ENCODE data around the gene NTM.

NTM gene

GRCh38 chr11:132075447-132075846, 705.0 kb downstream of the NTM start:
- no peak for TF ChIP-seq EZH2phosphoT487 (IDR thresholded peaks at IDR 0.05; ENCODE audit: borderline replicate concordance, low read length)
- TF ChIP-seq CTCF (IDR thresholded peaks at IDR 0.05; ENCODE audit: low read depth, low read length, poor library complexity, severe bottlenecking): no peak
- H3K27ac ChIP-seq (ENCODE audit: low read depth, low read length): no peak overlapping the region
- H3K9me2 ChIP-seq (replicated peaks; ENCODE audit: control insufficient read depth, low read length): no peaks in the 10 kb centered on the region; the same call in 1 of the 2 replicates
- no peaks in the 10 kb centered on the region for H3K36me3 ChIP-seq (ENCODE audit: control insufficient read depth, low read length)
- no peak overlapping the region for H3K4me3 ChIP-seq (ENCODE audit: low read length)
- no peaks in the 10 kb centered on the region for H3K79me2 ChIP-seq (ENCODE audit: control insufficient read depth, low read length)
- H3K27me3 ChIP-seq (ENCODE audit: control insufficient read depth, low read length): no peaks in the 10 kb centered on the region
- no peaks in the 10 kb centered on the region for H3K9me3 ChIP-seq (ENCODE audit: control insufficient read depth, insufficient read depth, low read length)
- H4K20me1 ChIP-seq (ENCODE audit: control insufficient read depth, insufficient read depth, low read depth, low read length): no peaks in the 10 kb centered on the region
- H3F3A ChIP-seq (ENCODE audit: control insufficient read depth, insufficient read depth): no peaks in the 10 kb centered on the region
- no peaks in the 10 kb centered on the region for H3K4me1 ChIP-seq (ENCODE audit: control insufficient read depth, low read length)
- no peak overlapping the region for H3K4me2 ChIP-seq (ENCODE audit: low read length)

- TF ChIP-seq CTCF (IDR thresholded peaks at IDR 0.05; ENCODE audit: low read depth, low read length, poor library complexity, severe bottlenecking) (no peak), EZH2phosphoT487 (IDR thresholded peaks at IDR 0.05; ENCODE audit: borderline replicate concordance, low read length) (no peak)
- no peak overlapping the region for H3K4me2 ChIP-seq (ENCODE audit: low read length)
- no peaks in the 10 kb centered on the region for H3K36me3 ChIP-seq (ENCODE audit: control insufficient read depth, low read length)
- H3K27ac ChIP-seq (ENCODE audit: low read depth, low read length): no peak overlapping the region
- H3K27me3 ChIP-seq (ENCODE audit: control insufficient read depth, low read length): no peaks in the 10 kb centered on the region
- H3K4me1 ChIP-seq (ENCODE audit: control insufficient read depth, low read length): no peaks in the 10 kb centered on the region
- H3K4me3 ChIP-seq (ENCODE audit: low read length): no peak overlapping the region
- H3K9me2 ChIP-seq (replicated peaks; ENCODE audit: control insufficient read depth, low read length): no peaks in the 10 kb centered on the region; the same call in 1 of the 2 replicates
- no peaks in the 10 kb centered on the region for H3K79me2 ChIP-seq (ENCODE audit: control insufficient read depth, low read length)
- no peaks in the 10 kb centered on the region; the same call in 1 of the 2 replicates for H3K9me3 ChIP-seq (ENCODE audit: control insufficient read depth, insufficient read depth, low read length)
- no peaks in the 10 kb centered on the region for H3F3A ChIP-seq (ENCODE audit: control insufficient read depth, insufficient read depth)
- no peaks in the 10 kb centered on the region for H4K20me1 ChIP-seq (ENCODE audit: control insufficient read depth, insufficient read depth, low read depth, low read length)
Observed at GRCh38 chr11:132077416-132077815, 707.0 kb downstream of the NTM start.

GRCh38 chr11:132078264-132079076, 708.1 kb downstream of the NTM start:
- Histone ChIP-seq H3K79me2 (ENCODE audit: control insufficient read depth, low read length) (no peaks in the 10 kb centered on the region), H4K20me1 (ENCODE audit: control insufficient read depth, insufficient read depth, low read depth, low read length) (no peaks in the 10 kb centered on the region), H3K27ac (ENCODE audit: low read depth, low read length) (no peak overlapping the region), H3K4me2 (ENCODE audit: low read length) (no peak overlapping the region), H3K36me3 (ENCODE audit: control insufficient read depth, low read length) (no peaks in the 10 kb centered on the region), H3K9me2 (replicated peaks; ENCODE audit: control insufficient read depth, low read length) (no peaks in the 10 kb centered on the region), H3K4me1 (ENCODE audit: control insufficient read depth, low read length) (no peaks in the 10 kb centered on the region), H3K9me3 (ENCODE audit: control insufficient read depth, insufficient read depth, low read length) (no peaks in the 10 kb centered on the region; the same call in 1 of the 2 replicates), H3K27me3 (ENCODE audit: control insufficient read depth, low read length) (no peaks in the 10 kb centered on the region), H3F3A (ENCODE audit: control insufficient read depth, insufficient read depth) (no peaks in the 10 kb centered on the region), H3K4me3 (ENCODE audit: low read length) (no peak overlapping the region)
- TF ChIP-seq EZH2phosphoT487 (IDR thresholded peaks at IDR 0.05; ENCODE audit: borderline replicate concordance, low read length) (no peak), CTCF (IDR thresholded peaks at IDR 0.05; ENCODE audit: low read depth, low read length, poor library complexity, severe bottlenecking) (no peak)
